C4-2B (cell line): ENCODE measurements around the gene IFIH1.

Source experiments
- H3K27ac ChIP-seq: fragments of 450-650 bp; 2 replicates; pipeline ENCODE4 v1.5.1; 2017
- ZFX ChIP-seq: fragments of 450-650 bp; IDR thresholded peaks from 2 replicates; pipeline ENCODE4 v1.6.1; 2017
- TF ChIP-seq, protein P1 (sequence below): fragments of 450-650 bp; conservative IDR thresholded peaks from 2 replicates; pipeline ENCODE4 v1.5.1; 2017; ENCODE audit warnings: mild to moderate bottlenecking

IFIH1 gene

DNA sequence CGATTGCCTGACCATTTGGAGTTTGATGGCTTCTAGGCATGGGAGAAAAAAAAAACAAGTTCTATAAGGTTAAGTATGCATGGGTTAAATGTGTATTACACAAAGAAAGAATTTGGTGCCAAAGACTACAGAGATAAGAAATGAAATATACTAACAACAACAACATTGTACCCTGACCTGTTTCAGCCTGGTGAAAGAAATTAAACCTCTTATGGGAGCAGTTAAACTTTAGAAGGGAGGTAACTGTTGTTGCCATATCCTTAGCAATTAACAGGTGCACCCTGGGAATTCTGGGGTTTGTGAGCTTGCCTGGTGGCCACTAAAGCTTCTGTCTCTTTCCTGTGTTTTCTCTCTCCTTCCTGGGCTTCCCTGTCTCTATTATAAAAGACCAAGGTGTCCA, 6.5 kb upstream of the IFIH1 start:
- TF ChIP-seq, protein P1, sequence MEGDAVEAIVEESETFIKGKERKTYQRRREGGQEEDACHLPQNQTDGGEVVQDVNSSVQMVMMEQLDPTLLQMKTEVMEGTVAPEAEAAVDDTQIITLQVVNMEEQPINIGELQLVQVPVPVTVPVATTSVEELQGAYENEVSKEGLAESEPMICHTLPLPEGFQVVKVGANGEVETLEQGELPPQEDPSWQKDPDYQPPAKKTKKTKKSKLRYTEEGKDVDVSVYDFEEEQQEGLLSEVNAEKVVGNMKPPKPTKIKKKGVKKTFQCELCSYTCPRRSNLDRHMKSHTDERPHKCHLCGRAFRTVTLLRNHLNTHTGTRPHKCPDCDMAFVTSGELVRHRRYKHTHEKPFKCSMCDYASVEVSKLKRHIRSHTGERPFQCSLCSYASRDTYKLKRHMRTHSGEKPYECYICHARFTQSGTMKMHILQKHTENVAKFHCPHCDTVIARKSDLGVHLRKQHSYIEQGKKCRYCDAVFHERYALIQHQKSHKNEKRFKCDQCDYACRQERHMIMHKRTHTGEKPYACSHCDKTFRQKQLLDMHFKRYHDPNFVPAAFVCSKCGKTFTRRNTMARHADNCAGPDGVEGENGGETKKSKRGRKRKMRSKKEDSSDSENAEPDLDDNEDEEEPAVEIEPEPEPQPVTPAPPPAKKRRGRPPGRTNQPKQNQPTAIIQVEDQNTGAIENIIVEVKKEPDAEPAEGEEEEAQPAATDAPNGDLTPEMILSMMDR: no peak
- H3K27ac ChIP-seq: no peak overlapping the region

DNA sequence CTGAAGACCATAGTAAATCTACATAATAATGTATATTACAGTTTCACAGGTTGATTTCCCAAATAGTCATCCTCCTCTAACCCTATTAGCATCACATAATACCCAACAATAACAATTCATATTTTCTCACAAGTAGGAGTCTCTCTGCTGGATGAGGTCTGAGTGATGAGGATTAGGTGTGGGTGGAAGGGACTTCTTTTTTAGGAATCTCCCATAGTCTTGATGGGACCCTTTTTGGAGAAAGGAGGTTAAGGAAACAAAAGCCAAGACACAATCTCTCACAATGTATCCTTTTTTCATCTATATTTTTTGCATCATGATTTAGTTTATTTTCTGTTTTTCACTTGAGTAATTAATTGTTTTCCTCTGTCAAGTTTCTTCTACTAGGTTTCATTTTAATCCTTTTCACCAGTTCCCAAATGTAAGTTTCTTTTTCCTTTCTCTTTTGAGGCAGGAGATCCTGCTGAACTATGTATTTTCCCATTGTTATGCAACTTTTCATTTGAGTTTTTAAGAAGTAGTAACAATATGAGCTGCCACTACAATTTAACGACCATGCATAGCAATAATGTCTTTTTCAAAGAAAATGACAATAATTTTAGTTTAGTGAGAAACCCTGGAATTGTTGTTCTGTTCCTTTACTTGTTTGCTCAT, 2.5 kb upstream of the IFIH1 start:
- no peak overlapping the region for H3K27ac ChIP-seq
- TF ChIP-seq, protein P1: no peak
- no peak for TF ChIP-seq ZFX

DNA sequence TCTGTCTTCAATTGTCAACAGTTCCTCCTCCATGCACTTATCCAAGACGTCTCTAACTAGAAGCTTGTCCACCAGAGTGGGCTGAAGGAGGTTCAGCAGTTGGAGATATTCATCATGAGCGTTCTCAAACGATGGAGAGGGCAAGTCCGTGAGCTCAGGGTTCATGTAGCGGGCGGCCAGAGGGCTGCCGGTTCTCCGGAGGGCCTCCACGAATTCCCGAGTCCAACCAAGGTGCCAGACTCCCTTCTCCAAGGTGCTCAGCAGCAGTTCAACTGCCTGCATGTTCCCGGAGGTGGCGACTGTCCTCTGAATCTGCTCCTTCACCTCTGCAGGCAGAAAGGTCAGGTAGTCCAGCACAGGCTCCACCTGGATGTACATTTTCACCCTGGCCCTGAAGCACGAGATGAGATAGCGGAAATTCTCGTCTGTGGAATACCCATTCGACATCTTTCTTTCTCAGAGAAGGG, 590 bp downstream of the IFIH1 start:
- peak overlapping the region; percentile 73 for H3K27ac ChIP-seq

DNA sequence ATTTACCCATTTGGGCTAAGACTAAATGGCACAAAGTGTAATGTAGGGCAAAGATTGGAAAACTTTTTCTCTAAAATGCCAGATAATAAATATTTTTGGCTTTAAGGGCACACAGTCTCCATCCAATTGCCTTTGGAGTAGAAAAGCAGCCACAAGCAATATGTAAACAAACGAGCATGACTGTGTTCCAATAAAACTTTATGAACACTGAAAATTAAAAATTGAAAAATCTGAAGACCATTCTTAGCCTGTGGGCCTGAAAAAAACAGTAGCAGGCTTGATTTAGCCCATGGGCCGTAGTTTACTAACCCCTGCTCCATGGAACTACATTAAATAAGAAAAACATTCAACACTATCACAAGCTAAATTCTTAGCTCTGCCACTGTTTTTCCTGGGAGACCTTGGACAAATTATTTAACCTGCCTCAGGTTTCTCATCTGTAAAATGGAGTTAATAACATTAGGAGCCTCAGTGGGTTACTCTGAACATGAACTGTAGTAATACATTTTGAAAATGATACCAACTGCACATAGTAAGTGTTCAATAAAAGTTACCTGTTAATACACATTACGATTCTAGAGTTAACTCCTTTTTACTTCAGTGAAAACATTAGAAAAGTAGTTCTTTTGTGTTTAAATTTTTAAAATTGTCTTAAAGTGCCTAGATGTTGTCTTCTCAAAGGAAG, 1.3 kb downstream of the IFIH1 start:
- H3K27ac ChIP-seq: peak overlapping the region; percentile 73; the same call in 1 of the 2 replicates
- no peak for TF ChIP-seq ZFX
- TF ChIP-seq, protein P1: no peak

More for the DNA sequence above, 590 bp downstream of the IFIH1 start:
- TF ChIP-seq ZFX: no peak
- TF ChIP-seq, protein P1: no peak

DNA sequence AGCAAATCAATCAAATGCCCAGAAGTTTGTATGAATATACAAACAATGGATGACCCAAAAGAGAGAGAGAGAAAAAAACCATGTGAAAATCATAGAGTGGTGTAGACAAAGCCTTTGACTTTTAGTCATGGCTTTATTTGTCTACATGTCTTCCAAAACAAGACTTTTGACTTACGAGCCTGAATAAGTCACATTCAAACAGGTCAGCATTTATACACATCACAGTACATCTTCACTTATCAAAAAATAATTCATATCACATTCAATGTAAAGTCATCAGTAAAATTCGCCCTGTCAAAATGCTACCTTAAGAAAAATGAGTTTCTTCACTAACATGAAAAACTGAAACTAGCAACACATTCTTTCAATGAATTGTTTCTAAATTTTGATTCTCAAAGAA, 1.9 kb downstream of the IFIH1 start:
- TF ChIP-seq, protein P1: no peak
- no peak for TF ChIP-seq ZFX
- no peak overlapping the region for H3K27ac ChIP-seq

DNA sequence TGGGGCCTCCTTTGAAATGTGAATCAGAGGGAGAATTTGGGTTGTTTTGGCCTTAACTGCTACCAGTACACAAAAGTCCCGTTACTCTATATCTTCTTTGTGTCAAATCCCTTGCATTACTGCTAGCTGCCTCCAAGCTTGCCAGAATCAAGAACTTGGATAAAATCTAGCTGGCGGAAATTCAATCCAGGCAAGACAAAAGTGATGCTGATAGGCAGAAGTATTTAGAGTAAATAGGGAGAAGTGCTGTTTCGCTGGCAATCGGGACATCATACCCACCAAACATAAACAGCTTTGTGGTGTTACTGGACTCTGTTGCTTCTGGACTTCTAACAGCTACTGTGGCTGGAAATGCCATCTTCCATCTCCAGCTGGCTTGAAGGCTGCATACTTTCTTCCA, 2.5 kb downstream of the IFIH1 start:
- H3K27ac ChIP-seq: no peak overlapping the region
- no peak for TF ChIP-seq ZFX
- TF ChIP-seq, protein P1: no peak

DNA sequence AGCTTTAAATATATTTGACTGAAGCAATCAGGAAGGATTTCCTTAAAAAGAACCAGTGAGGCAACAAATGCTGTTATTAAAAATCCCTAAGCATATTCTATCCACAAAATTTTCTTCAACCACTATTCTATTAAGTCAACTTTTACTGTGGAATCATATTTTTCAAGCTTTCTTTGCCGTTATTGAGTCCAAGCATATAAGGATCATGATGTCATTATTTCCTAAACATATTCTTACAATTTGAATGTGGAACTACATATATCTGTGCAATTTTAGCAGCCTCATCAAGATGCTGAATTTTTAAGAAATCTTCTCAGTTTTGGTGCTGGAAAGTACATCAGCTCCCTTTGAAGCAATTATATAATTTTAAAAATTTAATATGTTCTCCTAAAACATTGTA, 5.6 kb downstream of the IFIH1 start:
- no peak for TF ChIP-seq ZFX
- TF ChIP-seq, protein P1: no peak
- no peak overlapping the region for H3K27ac ChIP-seq
